Activated CD4-positive, alpha-beta memory T cell treated with anti-CD3 and anti-CD28 coated beads for 36 hours (primary cell): ENCODE measurements around the gene KRTAP22-2. TPM values are rescaled to one million over a fixed set of nuclear protein-coding genes. Genes with fewer than 3 reads are reported as not detected.

Experiments used
- CTCF ChIA-PET: fragments of 350-600 bp; sonication (Branson Sonifier 250); formaldehyde crosslinking; loops from one replicate; lab custom pipeline; 2021; ENCODE audit warnings: antibody characterized with exemption, inconsistent platforms; lab: Charles Lee
- POLR2A ChIA-PET: fragments of 350-600 bp; sonication (Branson Sonifier 250); formaldehyde crosslinking; loops from one replicate; lab custom pipeline; 2021; ENCODE audit warnings: antibody characterized with exemption; lab: Charles Lee
- DNase-seq: peaks from one replicate; pipeline ENCODE4 v3.0.0-alpha.2; 2020
- H3K27ac Mint-ChIP-seq: one replicate; pipeline ENCODE4 v1.8.0; 2021; ENCODE audit warnings: mixed read lengths
- H3K27me3 Mint-ChIP-seq: one replicate; pipeline ENCODE4 v1.8.0; 2021; ENCODE audit warnings: mixed read lengths
- H3K36me3 Mint-ChIP-seq: one replicate; pipeline ENCODE4 v1.8.0; 2021; ENCODE audit warnings: mixed read lengths
- H3K4me1 Mint-ChIP-seq: one replicate; pipeline ENCODE4 v1.8.0; 2021; ENCODE audit warnings: low read depth, mixed read lengths
- H3K4me3 Mint-ChIP-seq: one replicate; pipeline ENCODE4 v1.8.0; 2021; ENCODE audit warnings: mild to moderate bottlenecking, mixed read lengths
- H3K9me3 Mint-ChIP-seq: one replicate; pipeline ENCODE4 v1.8.0; 2021; ENCODE audit warnings: mixed read lengths
- intact Hi-C: fragments of 100-400 bp; cut with micrococcal nuclease; formaldehyde crosslinking; loops from one replicate; pipeline ENCODE4 v1.15.1; 2023
- total RNA-seq, 2 experiments: library from RNA; stranded (reverse); gene quantifications; one replicate each; pipeline ENCODE4 v1.2.3, GENCODE V29; 2021

Gene KRTAP22-2
- total RNA-seq, 2 experiments from 2014 or later: not detected

GRCh38 chr21:30555095-30555494 is 35.1 kb downstream of the KRTAP22-2 start:
- H3K36me3 Mint-ChIP-seq: no peaks in the 10 kb centered on the region
- no peak for DNase-seq
- no peak overlapping the region for H3K27ac Mint-ChIP-seq
- no peaks in the 10 kb centered on the region for H3K27me3 Mint-ChIP-seq
- intact Hi-C loops: no loop called here
- no peaks in the 10 kb centered on the region for H3K4me1 Mint-ChIP-seq
- ChIA-PET POLR2A (no interaction called here), CTCF (no interaction called here)
- peaks cover 4% of the 10 kb centered on the region for H3K9me3 Mint-ChIP-seq
- H3K4me3 Mint-ChIP-seq: no peak overlapping the region

GRCh38 chr21:30552782-30553181 is 37.4 kb downstream of the KRTAP22-2 start:
- POLR2A ChIA-PET: no interaction called here
- Mint-ChIP-seq H3K36me3 (no peaks in the 10 kb centered on the region), H3K27ac (no peak overlapping the region), H3K9me3 (peaks cover 4% of the 10 kb centered on the region), H3K4me3 (no peak overlapping the region), H3K27me3 (no peaks in the 10 kb centered on the region), H3K4me1 (no peaks in the 10 kb centered on the region)
- CTCF ChIA-PET: interaction anchor here (0.6 kb wide), 1 partner anchor 12 kb away, joined by 3 read pairs; no protein-coding TSS in a partner anchor
- DNase-seq: no peak
- intact Hi-C loops: no loop called here

- no peak within 1 kb of the TSS for H3K4me3 Mint-ChIP-seq
- H3K36me3 Mint-ChIP-seq: no peaks in the 10 kb centered on the region
- DNase-seq: no peak
- no peaks in the 10 kb centered on the region for H3K27me3 Mint-ChIP-seq
- CTCF ChIA-PET: no interaction called here
- no peaks in the 10 kb centered on the region for H3K4me1 Mint-ChIP-seq
- POLR2A ChIA-PET: no interaction called here
- intact Hi-C loops: no loop called here
- no peak within 1 kb of the TSS for H3K27ac Mint-ChIP-seq
- H3K9me3 Mint-ChIP-seq: no peaks in the 10 kb centered on the region
These were observed 48.4 kb downstream of the KRTAP22-2 start, which contains the start of gene KRTAP19-6 for GRCh38 chr21:30541764-30542163. Gene KRTAP19-6 (minus strand): TSS chr21:30541864. CDS start chr21:30541833, 31 bp downstream.

Other genes starting within 250 kb of the KRTAP22-2 start
- not detected for gene KRTAP23-1, start 241.8 kb downstream of the KRTAP22-2 start, total RNA-seq
- gene KRTAP13-2, start 218.1 kb downstream of the KRTAP22-2 start, total RNA-seq: not detected
- not detected for gene KRTAP13-1, start 194.4 kb downstream of the KRTAP22-2 start, total RNA-seq
- gene KRTAP13-3, start 164.5 kb downstream of the KRTAP22-2 start, total RNA-seq: not detected
- not detected for gene KRTAP13-4, start 160.2 kb downstream of the KRTAP22-2 start, total RNA-seq
- not detected for gene KRTAP15-1, start 150.1 kb downstream of the KRTAP22-2 start, total RNA-seq
- gene KRTAP19-1, start 110.0 kb downstream of the KRTAP22-2 start, total RNA-seq: not detected
- gene KRTAP19-2, start 103.0 kb downstream of the KRTAP22-2 start, total RNA-seq: not detected
- not detected for gene KRTAP19-3, start 98.4 kb downstream of the KRTAP22-2 start, total RNA-seq
- not detected for gene KRTAP19-4, start 93.2 kb downstream of the KRTAP22-2 start, total RNA-seq
- gene KRTAP19-5, start 88.3 kb downstream of the KRTAP22-2 start, total RNA-seq: not detected
- gene KRTAP19-6, start 48.5 kb downstream of the KRTAP22-2 start, total RNA-seq: not detected
- gene KRTAP19-7, start 29.1 kb downstream of the KRTAP22-2 start, total RNA-seq: not detected
- not detected for gene KRTAP6-3, start 2.0 kb upstream of the KRTAP22-2 start, total RNA-seq
- gene KRTAP6-2, start 8.5 kb upstream of the KRTAP22-2 start, total RNA-seq: not detected
- not detected for gene KRTAP22-1, start 10.7 kb upstream of the KRTAP22-2 start, total RNA-seq
- gene KRTAP6-1, start 23.5 kb upstream of the KRTAP22-2 start, total RNA-seq: not detected
- not detected for gene KRTAP20-1, start 26.0 kb upstream of the KRTAP22-2 start, total RNA-seq
- gene KRTAP20-4, start 30.2 kb upstream of the KRTAP22-2 start, total RNA-seq: not detected
- gene KRTAP20-2, start 44.8 kb upstream of the KRTAP22-2 start, total RNA-seq: not detected
- gene KRTAP20-3, start 52.5 kb upstream of the KRTAP22-2 start, total RNA-seq: not detected
- gene KRTAP21-3, start 128.4 kb upstream of the KRTAP22-2 start, total RNA-seq: not detected
- not detected for gene KRTAP21-2, start 156.9 kb upstream of the KRTAP22-2 start, total RNA-seq
- gene KRTAP21-1, start 165.0 kb upstream of the KRTAP22-2 start, total RNA-seq: not detected
- not detected for gene KRTAP8-1, start 222.9 kb upstream of the KRTAP22-2 start, total RNA-seq
- gene KRTAP7-1, start 239.4 kb upstream of the KRTAP22-2 start, total RNA-seq: not detected